Measurements from ENCODE around the gene TTYH1.

Gene TTYH1

DNA sequence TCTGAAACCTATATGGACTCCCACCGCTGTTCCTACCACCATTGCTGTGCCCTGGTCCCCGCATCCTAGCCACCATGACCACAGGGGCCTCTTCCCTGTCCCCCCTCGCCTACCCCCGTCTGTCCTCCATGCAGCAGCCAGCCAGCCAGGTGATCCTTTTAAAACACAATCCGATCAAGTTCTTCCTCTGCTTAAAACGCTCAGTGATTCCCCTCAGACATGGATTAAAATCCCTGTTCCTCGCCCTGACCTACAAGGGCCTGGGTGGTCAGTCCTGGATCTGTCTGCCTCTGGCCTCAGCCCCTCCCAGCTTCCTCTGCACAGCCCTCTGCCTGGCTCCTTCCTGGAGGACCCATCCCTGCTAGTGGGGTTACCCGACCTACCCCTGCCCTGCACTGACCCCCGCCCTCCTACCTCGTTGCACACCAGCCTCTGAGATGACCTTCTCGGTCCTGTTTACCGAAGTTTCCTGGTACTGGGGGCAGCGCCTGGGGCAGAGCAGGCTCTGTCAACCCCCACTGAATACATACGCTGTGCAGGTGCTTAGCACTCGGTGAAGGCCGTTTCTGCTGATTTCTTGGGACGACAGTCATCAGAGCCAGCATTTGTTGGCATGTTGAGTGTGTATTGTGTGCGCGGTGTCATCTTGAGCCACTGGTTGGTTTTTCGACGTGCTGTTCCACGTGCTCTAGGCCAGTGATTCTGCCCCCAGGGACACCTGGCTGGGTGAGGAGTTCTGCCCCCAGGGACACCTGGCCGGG is 19.0 kb downstream of the TTYH1 start:
- no peak for DNase-seq (ENCODE audit: low read depth, low spot score)
- TF ChIP-seq, protein P1, sequence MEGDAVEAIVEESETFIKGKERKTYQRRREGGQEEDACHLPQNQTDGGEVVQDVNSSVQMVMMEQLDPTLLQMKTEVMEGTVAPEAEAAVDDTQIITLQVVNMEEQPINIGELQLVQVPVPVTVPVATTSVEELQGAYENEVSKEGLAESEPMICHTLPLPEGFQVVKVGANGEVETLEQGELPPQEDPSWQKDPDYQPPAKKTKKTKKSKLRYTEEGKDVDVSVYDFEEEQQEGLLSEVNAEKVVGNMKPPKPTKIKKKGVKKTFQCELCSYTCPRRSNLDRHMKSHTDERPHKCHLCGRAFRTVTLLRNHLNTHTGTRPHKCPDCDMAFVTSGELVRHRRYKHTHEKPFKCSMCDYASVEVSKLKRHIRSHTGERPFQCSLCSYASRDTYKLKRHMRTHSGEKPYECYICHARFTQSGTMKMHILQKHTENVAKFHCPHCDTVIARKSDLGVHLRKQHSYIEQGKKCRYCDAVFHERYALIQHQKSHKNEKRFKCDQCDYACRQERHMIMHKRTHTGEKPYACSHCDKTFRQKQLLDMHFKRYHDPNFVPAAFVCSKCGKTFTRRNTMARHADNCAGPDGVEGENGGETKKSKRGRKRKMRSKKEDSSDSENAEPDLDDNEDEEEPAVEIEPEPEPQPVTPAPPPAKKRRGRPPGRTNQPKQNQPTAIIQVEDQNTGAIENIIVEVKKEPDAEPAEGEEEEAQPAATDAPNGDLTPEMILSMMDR (IDR thresholded peaks at IDR 0.05; ENCODE audit: low read depth, low read length), result no peak
- H3K4me3 ChIP-seq (ENCODE audit: low read depth, low read length), result no peak overlapping the region
- in situ Hi-C loops (cut with HindIII; ENCODE audit: low sequenced_read_pairs), result no loop called here

DNA sequence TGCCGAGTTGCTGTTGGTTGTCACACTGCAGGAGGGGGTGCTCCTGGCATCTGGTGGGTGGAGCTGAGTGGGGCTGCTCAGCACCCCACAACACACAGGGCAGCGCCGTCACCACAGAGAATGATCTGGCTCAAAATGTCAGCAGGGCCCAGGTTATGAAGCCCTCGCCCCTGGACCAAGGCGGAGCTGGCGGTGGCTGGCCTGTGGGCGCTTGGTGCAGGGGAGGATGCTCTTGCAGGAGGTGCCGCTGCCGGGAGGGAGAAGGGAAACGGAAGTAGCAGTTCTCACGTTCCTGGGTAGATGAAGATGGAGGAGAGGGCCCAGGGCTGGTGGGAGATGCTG is 19.6 kb downstream of the TTYH1 start:
- H3K4me3 ChIP-seq (ENCODE audit: low read depth, low read length), result no peak overlapping the region
- TF ChIP-seq, protein P1 (IDR thresholded peaks at IDR 0.05; ENCODE audit: low read depth, low read length), result no peak
- DNase-seq (ENCODE audit: low read depth, low spot score), result no peak
- in situ Hi-C loops (cut with HindIII; ENCODE audit: low sequenced_read_pairs), result no loop called here

DNA sequence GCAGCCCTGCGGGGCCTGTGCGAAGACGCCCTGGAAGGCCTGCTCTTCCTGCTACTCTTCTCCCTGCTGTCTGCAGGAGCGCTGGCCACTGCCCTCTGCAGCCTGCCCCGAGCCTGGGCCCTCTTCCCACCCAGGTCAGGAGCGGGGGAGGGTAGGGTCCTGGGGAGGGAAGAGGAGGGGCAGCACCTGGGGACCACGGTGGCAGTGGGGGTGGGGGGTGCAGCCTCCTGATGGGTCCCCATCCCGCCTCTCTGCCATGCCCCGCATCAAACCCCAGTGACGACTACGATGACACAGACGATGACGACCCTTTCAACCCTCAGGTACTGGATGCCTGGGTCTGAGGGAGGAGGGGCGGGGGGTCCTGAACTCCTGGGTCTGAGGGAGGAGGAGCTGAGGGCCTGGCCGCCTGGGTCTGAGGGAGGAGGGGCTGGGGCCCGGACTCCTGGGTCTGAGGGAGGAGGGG is 20.3 kb downstream of the TTYH1 start:
- no peak overlapping the region for H3K4me3 ChIP-seq (ENCODE audit: low read depth, low read length)
- in situ Hi-C loops (cut with HindIII; ENCODE audit: low sequenced_read_pairs), result no loop called here
- DNase-seq (ENCODE audit: low read depth, low spot score), result no peak
- TF ChIP-seq, protein P1 (IDR thresholded peaks at IDR 0.05; ENCODE audit: low read depth, low read length), result no peak

DNA sequence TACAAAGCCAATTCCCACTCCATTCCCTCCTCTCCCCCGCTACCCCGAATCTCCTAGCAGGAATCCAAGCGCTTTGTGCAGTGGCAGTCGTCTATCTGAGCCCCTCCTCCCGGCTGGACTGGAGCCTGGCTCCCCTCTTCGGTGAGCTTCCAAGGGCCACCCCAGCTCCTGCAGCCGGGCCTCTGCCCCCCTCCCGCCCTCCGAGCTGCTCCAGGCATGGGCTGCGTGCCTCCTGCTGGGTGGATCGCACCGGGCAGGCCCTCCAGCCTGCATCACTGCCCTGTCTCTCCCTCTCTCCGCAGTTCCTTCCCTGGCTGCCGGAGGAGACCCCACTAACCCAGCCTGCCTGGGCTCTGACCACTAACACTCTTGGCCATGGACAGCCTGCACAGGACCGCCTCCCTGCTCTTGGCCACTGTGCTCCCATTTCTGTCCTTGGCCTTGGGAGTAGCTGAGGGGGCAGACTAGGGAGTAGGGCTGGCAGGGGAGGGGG is 20.8 kb downstream of the TTYH1 start:
- no peak for DNase-seq (ENCODE audit: low read depth, low spot score)
- TF ChIP-seq, protein P1 (IDR thresholded peaks at IDR 0.05; ENCODE audit: low read depth, low read length), result peak; percentile 5
- in situ Hi-C loops (cut with HindIII; ENCODE audit: low sequenced_read_pairs), result no loop called here
- no peak overlapping the region for H3K4me3 ChIP-seq (ENCODE audit: low read depth, low read length)

DNA sequence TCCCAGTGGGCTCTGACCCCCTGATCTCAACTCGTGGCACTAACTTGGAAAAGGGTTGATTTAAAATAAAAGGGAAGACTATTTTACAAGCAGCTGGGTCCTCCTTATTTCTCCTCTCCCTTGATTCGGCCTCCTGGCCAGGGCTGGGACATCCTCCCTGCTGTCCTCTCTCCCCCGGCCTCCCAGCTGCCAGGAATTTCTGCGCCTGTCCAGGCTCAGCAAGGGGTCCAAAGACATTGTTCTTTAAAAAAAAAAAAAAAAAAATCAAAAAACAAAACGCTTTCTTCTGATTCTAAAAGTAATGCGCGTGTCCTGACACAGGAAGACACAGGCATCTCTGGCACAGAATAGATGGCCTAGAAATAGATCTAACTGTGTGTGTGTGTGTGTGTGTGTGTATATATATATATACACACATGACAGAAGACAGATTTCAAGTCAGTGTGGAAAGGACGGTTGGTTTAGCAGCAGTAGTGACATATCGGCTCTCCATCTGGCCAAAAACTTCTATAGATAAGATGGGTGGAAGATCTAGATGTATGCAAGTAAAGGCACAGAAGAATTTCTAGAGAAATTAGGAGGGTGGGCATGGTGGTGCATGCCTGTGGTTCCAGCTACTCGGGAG is 21.5 kb downstream of the TTYH1 start:
- no peak for DNase-seq (ENCODE audit: low read depth, low spot score)
- in situ Hi-C loops (cut with HindIII; ENCODE audit: low sequenced_read_pairs), result no loop called here
- TF ChIP-seq, protein P1 (IDR thresholded peaks at IDR 0.05; ENCODE audit: low read depth, low read length), result no peak
- no peak overlapping the region for H3K4me3 ChIP-seq (ENCODE audit: low read depth, low read length)

DNA sequence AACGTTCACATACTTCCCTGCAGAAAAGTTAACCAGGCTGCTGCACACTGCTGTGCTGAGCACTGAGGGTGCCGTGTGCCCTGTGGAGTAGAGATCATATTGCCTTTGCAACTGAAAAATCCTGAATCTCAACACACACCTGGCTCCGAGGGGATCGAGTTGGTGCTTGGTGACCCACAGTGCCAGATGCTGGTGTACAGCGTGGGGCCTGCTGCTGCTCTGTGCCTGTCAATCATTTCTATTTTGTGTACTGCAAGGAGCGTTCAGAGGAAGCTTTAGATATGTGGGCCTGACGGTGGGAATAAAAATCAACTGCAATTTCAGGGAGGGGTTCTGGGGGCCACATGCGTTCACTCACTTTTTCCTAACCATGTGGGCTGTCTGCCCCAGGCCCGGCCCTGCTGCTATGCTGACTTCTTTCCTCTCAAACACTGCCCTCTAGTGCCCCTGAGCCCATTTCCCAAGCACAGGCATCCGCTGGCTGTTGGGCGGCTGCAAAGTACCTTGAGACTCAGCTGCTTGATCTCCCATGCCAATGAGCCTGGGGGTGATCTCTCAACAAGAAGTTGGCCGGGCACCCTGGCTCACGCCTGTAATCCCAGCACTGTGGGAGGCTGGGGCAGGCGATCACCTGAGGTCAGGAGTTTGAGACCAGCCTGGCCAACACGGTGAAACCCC is 24.0 kb downstream of the TTYH1 start:
- in situ Hi-C loops (cut with HindIII; ENCODE audit: low sequenced_read_pairs), result no loop called here
- no peak overlapping the region for H3K4me3 ChIP-seq (ENCODE audit: low read depth, low read length)
- peak; percentile 50 for DNase-seq (ENCODE audit: low read depth, low spot score)
- TF ChIP-seq, protein P1 (IDR thresholded peaks at IDR 0.05; ENCODE audit: low read depth, low read length), result peak; percentile 71

Data from astrocyte of the spinal cord (primary cell).